MM.1S (cell line): ENCODE measurements around the gene GATA5.
"Not testable (repeated sequence)": the region's sequence is repeated elsewhere in the genome, so short reads cannot be mapped to it uniquely, and the experiment has no call there.

Source experiments
- EZH2 ChIP-seq: fragments of 300-600 bp; sonication (generic); optimal IDR thresholded peaks from 2 replicates; pipeline ENCODE3; 2017; ENCODE audit warnings: low read depth, mild to moderate bottlenecking, antibody characterized with exemption, low read length, mixed read lengths
- TF ChIP-seq, protein P1 (sequence below): fragments of 300-600 bp; sonication (generic); IDR thresholded peaks from 2 replicates; pipeline ENCODE4 v1.5.1; 2016; ENCODE audit warnings: antibody characterized with exemption, low read length, mixed read lengths

GRCh38 chr20:62426059-62426348, 49.8 kb downstream of the GATA5 start:
- TF ChIP-seq, protein P1, sequence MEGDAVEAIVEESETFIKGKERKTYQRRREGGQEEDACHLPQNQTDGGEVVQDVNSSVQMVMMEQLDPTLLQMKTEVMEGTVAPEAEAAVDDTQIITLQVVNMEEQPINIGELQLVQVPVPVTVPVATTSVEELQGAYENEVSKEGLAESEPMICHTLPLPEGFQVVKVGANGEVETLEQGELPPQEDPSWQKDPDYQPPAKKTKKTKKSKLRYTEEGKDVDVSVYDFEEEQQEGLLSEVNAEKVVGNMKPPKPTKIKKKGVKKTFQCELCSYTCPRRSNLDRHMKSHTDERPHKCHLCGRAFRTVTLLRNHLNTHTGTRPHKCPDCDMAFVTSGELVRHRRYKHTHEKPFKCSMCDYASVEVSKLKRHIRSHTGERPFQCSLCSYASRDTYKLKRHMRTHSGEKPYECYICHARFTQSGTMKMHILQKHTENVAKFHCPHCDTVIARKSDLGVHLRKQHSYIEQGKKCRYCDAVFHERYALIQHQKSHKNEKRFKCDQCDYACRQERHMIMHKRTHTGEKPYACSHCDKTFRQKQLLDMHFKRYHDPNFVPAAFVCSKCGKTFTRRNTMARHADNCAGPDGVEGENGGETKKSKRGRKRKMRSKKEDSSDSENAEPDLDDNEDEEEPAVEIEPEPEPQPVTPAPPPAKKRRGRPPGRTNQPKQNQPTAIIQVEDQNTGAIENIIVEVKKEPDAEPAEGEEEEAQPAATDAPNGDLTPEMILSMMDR: not testable (repeated sequence)
- not testable (repeated sequence) for TF ChIP-seq EZH2
